GOT3 (cell line): Measurements from ENCODE around the gene SERPINA5.
"Not testable (repeated sequence)": the region's sequence is repeated elsewhere in the genome, so short reads cannot be mapped to it uniquely, and the experiment has no call there.

Experiments
- DNase-seq: peaks from one replicate; lab custom pipeline; 2025; ENCODE audit warnings: mixed read lengths; lab: John Stamatoyannopoulos, UW

The SERPINA5 gene

DNA sequence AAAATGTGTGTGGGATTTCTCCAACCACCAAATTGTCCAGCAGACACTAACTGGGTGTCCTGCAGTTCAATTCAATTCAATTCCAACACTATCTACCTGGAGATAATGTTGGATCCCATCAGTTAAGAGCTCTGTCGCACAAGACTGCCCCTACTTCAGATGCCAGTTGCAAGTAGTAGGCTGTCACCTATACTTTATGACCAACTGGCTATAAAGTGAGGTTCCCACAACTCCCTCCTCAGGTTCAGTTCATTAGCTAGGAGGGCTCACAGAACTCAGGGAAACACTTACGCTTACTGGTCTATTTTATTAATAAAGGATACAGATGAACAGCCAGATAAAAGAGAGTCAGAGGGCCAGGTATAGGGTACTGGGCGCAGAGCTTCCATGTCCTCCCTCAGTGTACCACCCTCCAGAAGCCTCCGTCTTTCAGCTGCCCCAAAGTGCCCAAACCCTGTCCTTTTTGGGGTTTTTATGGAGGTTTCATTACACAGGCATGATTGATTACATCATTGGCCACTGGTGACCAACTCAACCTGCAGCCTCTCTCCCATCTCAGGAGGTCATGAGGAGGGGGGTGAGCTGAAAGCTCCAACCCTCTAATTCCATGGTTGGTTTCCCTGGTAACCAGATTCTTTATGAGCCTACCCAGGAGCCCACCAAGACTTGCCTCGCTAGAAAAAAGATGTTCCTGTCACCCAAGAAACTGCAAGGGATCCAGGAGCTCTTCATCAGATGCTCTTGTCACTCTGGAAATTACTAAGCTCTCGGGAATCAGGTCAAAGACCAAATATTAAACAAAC lies 7.5 kb upstream of the SERPINA5 start:
- no peak for DNase-seq

DNA sequence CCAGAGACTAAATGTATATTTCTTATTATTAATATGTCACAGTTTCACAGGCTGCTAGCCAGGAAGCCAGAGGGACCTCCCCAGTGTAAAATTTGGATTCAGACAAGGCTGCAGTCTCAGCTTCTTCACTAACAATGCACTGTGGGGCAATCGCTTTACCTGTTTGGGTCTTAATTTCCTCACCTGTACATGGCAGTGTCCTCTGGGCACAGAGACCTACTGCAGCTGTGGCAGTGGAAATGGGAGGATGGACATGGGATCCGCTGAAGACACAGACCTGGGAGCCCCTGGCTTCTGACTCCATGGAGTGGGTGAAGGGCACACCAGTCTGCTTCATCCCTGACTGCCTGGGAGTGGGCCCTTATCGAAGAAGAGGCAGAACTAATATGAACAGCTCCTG lies 6.9 kb upstream of the SERPINA5 start:
- DNase-seq, result no peak

DNA sequence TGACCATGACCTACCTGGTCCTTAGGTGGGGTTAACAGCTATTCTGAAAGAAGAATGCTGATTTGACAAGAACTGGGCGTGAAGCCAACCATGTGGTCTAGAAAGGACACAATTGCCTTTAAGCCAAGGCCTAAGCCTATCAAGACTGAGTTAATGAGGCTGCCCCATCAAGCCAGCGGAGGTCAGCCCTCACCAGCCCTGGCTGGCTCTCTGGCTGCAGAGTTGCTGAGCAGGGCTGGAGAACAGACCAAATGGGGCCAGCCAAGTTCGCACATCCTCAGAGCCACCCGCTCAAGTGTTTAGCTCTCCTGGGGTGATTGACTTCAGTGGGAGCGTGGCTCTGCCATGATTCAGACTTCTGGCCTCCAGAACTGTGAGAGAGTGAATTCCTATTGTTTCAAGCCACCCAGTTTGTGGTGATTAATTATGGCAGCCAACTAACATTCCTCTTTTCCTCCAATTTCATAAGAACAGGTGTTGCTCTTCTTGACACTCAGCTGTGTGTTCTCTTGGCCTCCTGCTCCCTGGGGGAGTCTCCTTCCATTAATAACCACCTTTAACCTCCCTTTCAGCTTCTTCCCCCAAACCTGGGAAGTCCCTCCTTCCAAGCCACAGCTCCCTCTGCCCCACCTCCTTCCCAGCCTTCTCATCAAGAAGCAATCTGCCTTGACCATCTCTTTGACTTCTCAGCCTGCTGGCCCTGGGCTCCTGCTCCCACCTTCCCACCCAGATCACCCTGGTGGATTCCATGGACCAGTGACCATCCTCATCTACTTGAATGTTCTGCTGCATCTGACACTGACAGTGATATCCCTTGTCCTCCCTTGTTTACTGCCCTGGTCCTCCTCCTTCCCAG lies 5.3 kb upstream of the SERPINA5 start:
- no peak for DNase-seq

GRCh38 chr14:94577472-94577871 lies 3.8 kb upstream of the SERPINA5 start:
- DNase-seq, result not testable (repeated sequence)

DNA sequence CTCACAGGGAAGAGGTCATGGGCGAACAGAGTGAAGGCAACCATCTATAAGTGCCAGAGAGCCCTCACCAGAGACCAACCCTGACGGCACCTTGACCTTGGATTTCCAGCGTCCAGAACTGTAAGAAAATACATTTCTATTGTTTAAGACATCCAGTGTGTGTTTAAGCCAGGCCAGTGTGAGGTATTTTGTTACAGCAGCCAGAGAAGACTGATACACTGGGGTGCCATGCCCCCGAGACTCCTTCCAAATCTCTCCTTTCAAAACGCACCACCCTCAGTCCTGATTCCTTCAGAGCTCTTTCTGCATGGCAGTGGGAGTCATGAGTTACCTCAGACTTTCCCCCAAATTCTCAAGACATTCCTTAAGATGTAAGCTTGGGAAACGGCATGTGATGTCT lies 2.5 kb upstream of the SERPINA5 start:
- DNase-seq, result no peak

- no peak for DNase-seq
These were observed 1.0 kb downstream of the SERPINA5 start for GRCh38 chr14:94582199-94582750.

GRCh38 chr14:94582851-94583250 lies 1.6 kb downstream of the SERPINA5 start:
- DNase-seq, result no peak

- DNase-seq, result no peak
These were observed 2.3 kb downstream of the SERPINA5 start for GRCh38 chr14:94583557-94583956.

DNA sequence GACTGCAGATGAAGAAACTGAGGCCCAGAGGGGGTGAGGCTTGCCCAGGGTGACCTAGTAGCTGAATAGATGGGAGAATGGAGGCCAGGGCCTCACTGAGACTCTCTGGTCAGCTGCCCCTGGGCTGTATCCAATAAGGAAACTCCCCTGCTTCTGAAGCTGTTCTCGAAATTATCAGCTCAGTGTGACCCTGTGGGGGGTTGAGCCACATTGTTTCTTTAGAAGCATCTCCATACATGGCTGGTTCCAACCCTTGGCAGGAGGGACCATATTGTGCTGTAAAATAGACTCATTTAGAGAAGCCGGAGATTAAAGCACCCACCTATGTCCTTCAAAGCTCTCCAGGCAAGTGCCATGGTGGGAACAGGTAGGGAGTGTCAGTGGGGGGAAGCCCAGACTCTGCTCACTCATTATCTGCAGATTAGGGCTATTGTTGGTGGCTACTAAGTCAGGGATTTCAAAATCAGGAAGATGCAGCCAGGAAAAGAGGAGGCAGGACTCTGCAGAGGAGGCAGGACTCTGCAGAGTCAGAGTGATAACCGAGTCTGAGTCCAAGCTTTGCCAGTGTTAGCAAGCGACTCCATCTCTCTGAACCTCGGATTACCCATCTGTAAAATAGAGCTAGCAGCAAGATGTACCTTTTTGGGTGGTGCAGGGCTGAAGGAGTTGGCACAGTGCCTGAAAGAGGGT lies 3.5 kb downstream of the SERPINA5 start:
- no peak for DNase-seq

- no peak for DNase-seq
These were observed 5.4 kb downstream of the SERPINA5 start for GRCh38 chr14:94586635-94587034.

DNA sequence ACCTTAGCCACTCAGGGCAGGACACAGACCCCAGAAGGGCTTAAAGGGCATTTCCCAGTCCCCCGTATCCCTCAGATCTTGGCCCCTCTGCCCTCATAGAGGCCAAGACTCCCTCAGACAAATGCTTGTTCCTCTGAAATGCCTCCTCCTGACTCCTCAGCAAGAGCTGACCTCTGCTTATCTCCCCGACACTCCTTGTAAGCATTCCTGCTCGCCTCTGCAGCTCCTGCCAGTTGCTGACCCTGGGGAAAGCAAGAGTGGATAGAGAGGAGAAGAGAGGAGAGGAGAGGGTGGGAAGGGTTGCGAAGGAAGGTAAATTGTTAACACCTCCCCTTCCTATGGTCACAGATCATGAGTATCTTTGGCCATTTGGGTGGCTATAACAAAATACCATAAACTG lies 7.1 kb downstream of the SERPINA5 start:
- no peak for DNase-seq

DNA sequence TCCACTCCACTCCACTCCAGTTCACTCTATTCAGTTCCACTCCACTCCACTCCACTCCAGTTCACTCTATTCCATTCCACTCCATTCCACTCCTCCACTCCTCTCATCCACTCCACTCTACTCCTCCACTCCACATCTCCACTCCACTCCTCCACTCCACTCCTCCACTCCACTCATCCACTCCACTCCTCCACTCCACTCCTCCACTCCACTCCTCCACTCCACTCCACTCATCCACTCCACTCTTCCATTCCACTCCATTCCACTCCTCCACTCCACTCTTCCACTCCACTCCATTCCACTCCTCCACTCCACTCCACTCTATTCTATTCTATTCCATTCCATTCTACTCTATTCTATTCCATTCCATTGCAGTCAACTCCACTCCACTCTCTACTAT lies 9.8 kb downstream of the SERPINA5 start:
- no peak for DNase-seq

DNA sequence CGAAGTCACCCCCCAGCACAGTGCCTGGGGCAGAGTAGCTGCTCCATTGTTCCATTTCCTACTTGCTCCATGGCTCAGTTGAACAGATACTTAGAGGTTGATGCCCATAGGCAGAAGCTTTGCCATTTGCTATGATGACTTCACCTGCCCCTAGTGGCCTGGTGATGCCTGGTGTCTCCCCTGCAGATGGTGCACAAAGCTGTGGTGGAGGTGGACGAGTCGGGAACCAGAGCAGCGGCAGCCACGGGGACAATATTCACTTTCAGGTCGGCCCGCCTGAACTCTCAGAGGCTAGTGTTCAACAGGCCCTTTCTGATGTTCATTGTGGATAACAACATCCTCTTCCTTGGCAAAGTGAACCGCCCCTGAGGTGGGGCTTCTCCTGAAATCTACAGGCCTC lies 10.6 kb downstream of the SERPINA5 start:
- DNase-seq, result no peak

GRCh38 chr14:94592457-94592856 lies 11.2 kb downstream of the SERPINA5 start:
- DNase-seq, result no peak

- DNase-seq, result no peak
These were observed 12.1 kb downstream of the SERPINA5 start for GRCh38 chr14:94593376-94593748.

DNA sequence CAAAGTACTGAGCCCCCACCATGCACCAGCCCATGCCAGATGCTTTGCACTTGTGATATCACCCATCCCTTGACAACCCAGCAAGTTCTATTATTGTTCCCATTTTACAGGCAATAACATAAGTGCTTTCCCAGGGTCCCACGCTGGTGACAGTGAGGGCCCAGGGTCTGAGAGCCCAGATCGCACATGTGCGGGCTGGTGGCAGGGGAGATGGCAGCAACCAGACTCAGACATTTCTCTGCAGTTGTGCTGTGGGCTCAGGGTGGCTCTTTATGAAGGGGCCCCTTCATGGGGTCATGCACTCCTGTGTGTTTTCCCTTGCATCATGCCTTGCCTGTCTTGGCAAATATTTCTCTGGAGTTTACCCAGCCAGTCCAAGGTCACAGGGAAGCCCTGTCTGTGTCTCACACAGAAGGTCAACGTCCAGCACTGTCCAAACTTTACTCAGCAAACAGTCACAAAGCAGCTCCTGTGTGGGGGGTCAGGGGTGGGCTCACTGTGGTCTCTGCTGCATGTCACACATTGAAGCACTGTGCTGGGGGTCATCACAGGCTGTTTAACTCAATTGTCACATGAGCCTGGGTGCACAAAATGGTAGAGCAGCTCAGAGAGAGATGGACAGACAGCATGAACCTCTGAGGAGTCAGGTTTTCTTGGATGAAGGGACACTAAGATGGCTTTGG lies 12.7 kb downstream of the SERPINA5 start:
- DNase-seq, result no peak

GRCh38 chr14:94594441-94594840 lies 13.2 kb downstream of the SERPINA5 start:
- DNase-seq, result no peak

DNA sequence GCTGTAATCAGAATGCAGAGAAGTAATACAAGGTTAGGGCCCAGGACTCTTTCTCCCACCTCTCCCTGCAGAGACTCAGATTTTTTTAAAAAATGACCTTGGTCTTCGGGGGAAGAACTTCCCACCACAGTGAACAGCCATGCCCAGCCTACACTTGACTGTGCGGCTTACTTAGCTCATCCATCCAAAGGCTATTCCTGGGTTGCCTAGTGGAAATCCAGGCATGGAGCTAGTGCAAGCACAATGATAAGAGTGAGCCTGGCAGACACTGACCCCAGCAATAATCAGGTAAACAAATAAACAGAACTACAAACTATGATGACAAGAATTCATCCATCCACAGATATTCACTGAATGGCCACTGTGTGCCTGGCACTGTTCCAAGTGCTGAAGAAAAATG lies 14.7 kb downstream of the SERPINA5 start:
- no peak for DNase-seq

- DNase-seq, result no peak
These were observed 15.1 kb downstream of the SERPINA5 start for GRCh38 chr14:94596361-94596760.

- no peak for DNase-seq
These were observed 16.6 kb downstream of the SERPINA5 start for GRCh38 chr14:94597788-94598187.

GRCh38 chr14:94598506-94598815 lies 17.2 kb downstream of the SERPINA5 start:
- no peak for DNase-seq
